ENCODE data around the gene KLK11.

KLK11 gene, protein sequence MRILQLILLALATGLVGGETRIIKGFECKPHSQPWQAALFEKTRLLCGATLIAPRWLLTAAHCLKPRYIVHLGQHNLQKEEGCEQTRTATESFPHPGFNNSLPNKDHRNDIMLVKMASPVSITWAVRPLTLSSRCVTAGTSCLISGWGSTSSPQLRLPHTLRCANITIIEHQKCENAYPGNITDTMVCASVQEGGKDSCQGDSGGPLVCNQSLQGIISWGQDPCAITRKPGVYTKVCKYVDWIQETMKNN

DNA sequence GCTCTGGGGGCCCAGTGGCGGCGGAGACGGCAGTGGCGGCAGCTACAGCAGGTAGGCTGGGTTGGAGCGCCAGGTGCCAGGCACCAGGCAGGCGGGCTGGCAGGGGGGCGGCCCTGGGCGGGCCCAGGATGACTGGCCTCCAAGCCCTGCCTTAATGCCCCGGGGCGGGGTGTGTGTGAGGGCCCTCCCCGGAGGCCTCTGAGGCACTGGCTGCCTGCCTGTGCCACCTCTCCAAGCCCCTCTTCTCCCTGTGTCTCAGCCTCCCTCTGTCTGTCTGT, at the start of gene KLK11:
TSS of gene KLK11 (minus strand) at position 63 of the 278 bp plus-strand sequence. CDS start 985 bp downstream, outside the sequence.
- no peak within 1 kb of the TSS for H3K4me3 ChIP-seq
- no peak within 1 kb of the TSS for H3K27ac ChIP-seq
- H3K4me1 ChIP-seq = no peaks in the 10 kb centered on the region
- no peaks in the 10 kb centered on the region for H3K36me3 ChIP-seq
- intact Hi-C loops (cut with DNase I; ENCODE audit: low total_unique reads) = no loop called here
- no peaks in the 10 kb centered on the region for H3K9me3 ChIP-seq
- no peak for DNase-seq
- TF ChIP-seq CTCF (IDR thresholded peaks at IDR 0.05) = no peak
- H3K27me3 ChIP-seq = peaks cover 0 to 50% of the 10 kb centered on the region in 2 donors

DNA sequence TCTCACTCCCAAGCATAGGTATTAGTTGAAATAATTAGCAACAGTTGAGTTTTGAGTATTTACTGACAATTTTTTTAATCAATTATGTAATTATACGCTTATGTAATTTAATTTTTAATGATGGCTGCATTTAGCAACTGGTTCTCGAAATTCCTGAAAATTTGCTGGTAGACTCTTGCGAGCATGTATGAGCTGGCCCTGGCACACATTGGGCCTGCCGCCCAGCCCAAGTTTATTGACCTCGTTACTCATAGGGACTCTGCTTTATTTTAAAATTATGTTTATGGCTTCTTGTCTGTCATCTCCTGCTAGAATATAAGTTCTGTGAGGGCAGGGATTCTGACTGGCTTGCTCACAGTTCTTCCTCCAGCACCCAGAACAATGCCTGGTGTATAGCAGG, 49.6 kb upstream of the KLK11 start:
- no peaks in the 10 kb centered on the region for H3K4me1 ChIP-seq
- H3K36me3 ChIP-seq = peaks cover 0 to 3% (median 0%) of the 10 kb centered on the region in 3 donors
- intact Hi-C loops (cut with DNase I; ENCODE audit: low total_unique reads) = no loop called here
- no peak overlapping the region for H3K27ac ChIP-seq
- no peak for TF ChIP-seq CTCF (IDR thresholded peaks at IDR 0.05)
- DNase-seq = no peak
- H3K4me3 ChIP-seq = no peak overlapping the region
- peaks cover 0 to 17% (median 5%) of the 10 kb centered on the region in 3 donors for H3K9me3 ChIP-seq
- H3K27me3 ChIP-seq = peaks cover 0 to 4% of the 10 kb centered on the region in 2 donors

- Histone ChIP-seq H3K4me1 (no peaks in the 10 kb centered on the region), H3K36me3 (peaks cover 0 to 3% (median 0%) of the 10 kb centered on the region in 3 donors), H3K27me3 (peaks cover 0 to 6% of the 10 kb centered on the region in 2 donors), H3K27ac (no peak overlapping the region), H3K4me3 (no peak overlapping the region), H3K9me3 (peaks cover 0 to 17% (median 5%) of the 10 kb centered on the region in 3 donors)
- intact Hi-C loops (cut with DNase I; ENCODE audit: low total_unique reads) = no loop called here
- no peak for TF ChIP-seq CTCF (IDR thresholded peaks at IDR 0.05)
- no peak for DNase-seq
These were observed 44.6 kb upstream of the KLK11 start for GRCh38 chr19:51071095-51071405.

DNA sequence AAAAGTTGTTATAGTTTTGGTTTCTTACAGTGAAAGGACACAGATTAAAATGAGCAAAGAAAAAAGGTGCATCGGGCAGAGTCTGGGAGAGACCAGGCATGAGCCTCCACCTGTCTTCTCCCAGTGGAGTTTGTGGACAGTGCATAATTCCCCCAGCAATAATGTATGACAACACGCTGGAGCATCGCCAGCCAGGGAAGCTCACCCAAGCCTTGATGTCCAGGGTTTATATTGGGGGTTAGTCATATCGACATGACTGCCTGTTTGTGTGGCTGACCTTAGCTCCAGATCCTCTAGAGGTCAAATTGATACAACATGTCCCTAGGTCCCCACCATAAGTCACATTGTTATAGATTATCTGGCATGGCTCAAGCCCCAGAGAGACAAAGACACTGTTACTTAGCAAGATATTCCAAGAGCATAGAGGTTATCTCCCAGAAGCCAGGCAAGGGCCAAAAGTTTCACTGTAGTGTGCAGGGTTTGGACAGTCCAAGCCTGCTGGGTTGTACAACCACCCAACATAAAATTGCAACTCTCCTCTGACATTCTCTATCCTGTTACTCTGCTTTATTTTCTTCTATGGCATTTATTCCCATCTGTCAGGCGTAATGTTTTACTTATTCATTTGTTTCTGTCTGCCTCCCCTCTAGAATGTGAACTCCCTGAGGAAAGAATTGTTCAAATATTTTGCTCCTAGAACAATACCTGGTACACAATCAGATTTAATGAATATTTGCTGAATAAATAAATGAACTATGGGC, 44.1 kb upstream of the KLK11 start:
- Histone ChIP-seq H3K36me3 (peaks cover 0 to 3% (median 0%) of the 10 kb centered on the region in 3 donors), H3K9me3 (peaks cover 0 to 17% (median 5%) of the 10 kb centered on the region in 3 donors), H3K4me1 (no peaks in the 10 kb centered on the region), H3K27ac (no peak overlapping the region), H3K4me3 (no peak overlapping the region), H3K27me3 (peaks cover 0 to 10% of the 10 kb centered on the region in 2 donors)
- intact Hi-C loops (cut with DNase I; ENCODE audit: low total_unique reads) = no loop called here
- no peak for DNase-seq
- TF ChIP-seq CTCF (IDR thresholded peaks at IDR 0.05) = no peak

DNA sequence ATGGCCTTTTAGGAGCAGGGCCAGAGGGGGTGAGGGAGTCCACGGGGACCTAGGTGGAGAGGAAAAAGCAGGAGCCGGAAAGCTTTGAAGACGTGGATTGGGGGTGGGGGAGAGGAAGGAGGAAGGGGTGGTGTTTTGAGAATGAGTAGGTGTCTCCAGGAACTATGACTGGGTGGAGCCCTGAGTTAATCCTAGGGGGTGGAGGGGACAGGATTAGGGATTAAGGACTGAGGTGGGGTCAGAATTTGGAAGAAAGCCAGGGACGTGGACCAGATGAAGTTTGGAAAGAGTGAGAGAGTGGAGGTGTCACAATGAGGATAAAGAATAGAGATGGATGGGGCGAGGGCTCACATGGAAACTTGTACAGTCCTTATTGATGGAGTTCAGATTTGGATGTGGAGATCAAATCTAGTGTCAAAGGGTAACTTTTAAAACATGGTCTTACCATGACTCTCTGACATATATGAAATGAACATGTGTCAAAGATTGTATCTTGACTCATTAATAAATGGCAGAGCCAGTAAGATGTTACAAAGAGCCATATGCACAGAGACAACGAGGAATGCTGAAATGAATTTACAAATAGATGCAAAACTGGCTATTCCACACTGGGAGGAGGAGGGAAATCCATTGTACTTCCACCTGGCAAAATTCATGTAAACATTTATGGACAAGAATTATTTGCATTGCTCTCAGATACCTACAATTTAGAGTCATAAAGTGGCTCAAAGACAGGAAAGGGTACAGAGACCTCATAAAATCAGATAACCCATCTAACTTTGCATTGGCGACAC, 40.2 kb upstream of the KLK11 start:
- DNase-seq = no peak
- Histone ChIP-seq H3K9me3 (no peaks in the 10 kb centered on the region), H3K4me3 (no peak overlapping the region), H3K4me1 (no peaks in the 10 kb centered on the region), H3K36me3 (no peaks in the 10 kb centered on the region), H3K27me3 (peaks cover 0 to 32% of the 10 kb centered on the region in 2 donors), H3K27ac (no peak overlapping the region)
- intact Hi-C loops (cut with DNase I; ENCODE audit: low total_unique reads) = no loop called here
- no peak for TF ChIP-seq CTCF (IDR thresholded peaks at IDR 0.05)

Measured in tibial artery (tissue), 4 donors.